H1 (cell line): Measurements from ENCODE around the gene GDI2. TPM values are rescaled to one million over a fixed set of nuclear protein-coding genes. Genes with fewer than 3 reads are reported as not detected.

Experiments used
- CTCF ChIA-PET: fragments of 300-600 bp; sonication (Branson Sonifier 250); formaldehyde crosslinking; loops from one replicate; lab custom pipeline; 2021; ENCODE audit not compliant: partially characterized antibody; lab: Charles Lee
- POLR2A ChIA-PET: fragments of 300-600 bp; sonication (Branson Sonifier 250); formaldehyde crosslinking; loops from one replicate; lab custom pipeline; 2021; ENCODE audit warnings: inconsistent platforms; ENCODE audit not compliant: partially characterized antibody; lab: Charles Lee
- DNase-seq, 2 experiments: peaks; one replicate each; pipeline versions ENCODE4 v3.0.0 to v3.0.0-alpha.2; 2010 to 2022; ENCODE audit warnings: low spot score in 2 of 2, low read depth in 1 of 2, mixed read lengths in 1 of 2
- FAIRE-seq: peaks from 2 replicates; lab custom pipeline; 2011; peaks lifted over from hg19 to GRCh38; lab: Jason Lieb, UNC
- H2AFZ ChIP-seq: 2 replicates; pipeline ENCODE4 v1.8.1; 2012; ENCODE audit warnings: low read length, inconsistent platforms
- H2AK5ac ChIP-seq: 2 replicates; pipeline ENCODE4 v1.6.1; 2013; ENCODE audit warnings: low read depth, low read length
- H2BK120ac ChIP-seq: replicated peaks from 2 replicates; pipeline ENCODE3; 2013; ENCODE audit warnings: low read depth, low read length, inconsistent platforms
- H2BK12ac ChIP-seq: 2 replicates; pipeline ENCODE4 v1.6.1; 2013; ENCODE audit warnings: low read depth, low read length
- H2BK15ac ChIP-seq: 2 replicates; pipeline ENCODE4 v1.6.1; 2013; ENCODE audit warnings: low read length
- H2BK20ac ChIP-seq: 2 replicates; pipeline ENCODE4 v1.6.1; 2013; ENCODE audit warnings: low read length
- H2BK5ac ChIP-seq: 2 replicates; pipeline ENCODE4 v1.6.1; 2013; ENCODE audit warnings: low read depth, low read length
- H3K14ac ChIP-seq: 2 replicates; pipeline ENCODE4 v1.6.1; 2013; ENCODE audit warnings: inconsistent platforms; ENCODE audit not compliant: insufficient read length
- H3K18ac ChIP-seq: 2 replicates; pipeline ENCODE4 v1.6.1; 2013; ENCODE audit warnings: low read length; ENCODE audit errors: extremely low read depth
- H3K23ac ChIP-seq: 2 replicates; pipeline ENCODE4 v1.6.1; 2013; ENCODE audit warnings: inconsistent platforms; ENCODE audit not compliant: insufficient read length
- H3K23me2 ChIP-seq: 2 replicates; pipeline ENCODE4 v1.6.1; 2013; ENCODE audit warnings: low read depth, low read length
- H3K27ac ChIP-seq: 2 replicates; pipeline ENCODE4 v1.6.1; 2011; ENCODE audit warnings: low read depth, low read length, inconsistent platforms
- H3K27me3 ChIP-seq, 4 experiments: replicated peaks in 1 of 4; 1 replicate in 1 of 4; 2 replicates in 3 of 4; pipeline versions ENCODE4 v1.6.1 to v1.8.1; 2011 to 2013; ENCODE audit warnings: low read length in 3 of 4, mild to moderate bottlenecking in 3 of 4, inconsistent platforms in 2 of 4, mixed read lengths in 2 of 4, moderate library complexity in 1 of 4; ENCODE audit not compliant: control insufficient read depth in 3 of 4, insufficient read depth in 3 of 4; ENCODE audit errors: extremely low read depth in 1 of 4
- H3K36me3 ChIP-seq, 4 experiments: 2 replicates each; pipeline versions ENCODE4 v1.6.1 to v1.8.1; 2011 to 2013; ENCODE audit warnings: mild to moderate bottlenecking in 4 of 4, low read length in 3 of 4, moderate library complexity in 2 of 4, control low read depth in 1 of 4, inconsistent platforms in 1 of 4; ENCODE audit not compliant: insufficient read depth in 4 of 4, control insufficient read depth in 2 of 4
- H3K4ac ChIP-seq: replicated peaks from 2 replicates; pipeline ENCODE3; 2013; ENCODE audit warnings: low read length, low read depth, mixed read lengths, inconsistent platforms; ENCODE audit not compliant: insufficient read length
- H3K4me1 ChIP-seq, 4 experiments: replicated peaks in 1 of 4; 1 replicate in 1 of 4; 2 replicates in 3 of 4; pipeline versions ENCODE4 v1.6.1 to v1.8.1; 2011 to 2013; ENCODE audit warnings: low read length in 3 of 4, inconsistent platforms in 2 of 4, mixed read lengths in 1 of 4; ENCODE audit not compliant: insufficient read depth in 4 of 4, control insufficient read depth in 3 of 4
- H3K4me2 ChIP-seq, 2 experiments: 2 replicates each; pipeline versions ENCODE4 v1.6.1 to v1.8.1; 2011 to 2013; ENCODE audit warnings: low read depth in 2 of 2, low read length in 2 of 2, control low read depth in 1 of 2, inconsistent platforms in 1 of 2, mild to moderate bottlenecking in 1 of 2; ENCODE audit not compliant: insufficient read depth in 1 of 2
- H3K4me3 ChIP-seq, 4 experiments: fragments of 200-600, 300-600 bp in 1 of 4; sonication (generic), shearing (Covaris generic), sonication (Bioruptor Twin) in 1 of 4; 2 replicates each; pipeline versions ENCODE4 v1.5.1 to v1.8.1; 2011 to 2016; ENCODE audit warnings: low read length in 4 of 4, low read depth in 3 of 4, control low read depth in 2 of 4, inconsistent platforms in 2 of 4, mild to moderate bottlenecking in 2 of 4, mixed read lengths in 1 of 4, moderate library complexity in 1 of 4; ENCODE audit not compliant: insufficient read depth in 2 of 4; ENCODE audit errors: extremely low read depth in 1 of 4
- H3K56ac ChIP-seq: replicated peaks from 2 replicates; pipeline ENCODE3; 2013; ENCODE audit warnings: low read depth, mild to moderate bottlenecking, mixed read lengths, low read length, inconsistent platforms; ENCODE audit not compliant: insufficient read length
- H3K79me1 ChIP-seq: 2 replicates; pipeline ENCODE4 v1.6.1; 2013; ENCODE audit warnings: low read depth, low read length, control low read depth
- H3K79me2 ChIP-seq, 2 experiments: 2 replicates each; pipeline versions ENCODE4 v1.6.1 to v1.8.1; 2012 to 2013; ENCODE audit warnings: low read length in 2 of 2, mild to moderate bottlenecking in 2 of 2, inconsistent platforms in 1 of 2; ENCODE audit not compliant: insufficient read depth in 2 of 2, control insufficient read depth in 1 of 2
- H3K9ac ChIP-seq, 4 experiments: replicated peaks in 1 of 4; 1 replicate in 1 of 4; 2 replicates in 3 of 4; pipeline versions ENCODE4 v1.6.1 to v1.8.1; 2011 to 2013; ENCODE audit warnings: low read depth in 3 of 4, low read length in 3 of 4, control low read depth in 2 of 4, mild to moderate bottlenecking in 2 of 4, moderate library complexity in 2 of 4, inconsistent platforms in 1 of 4; ENCODE audit errors: extremely low read depth in 1 of 4
- H3K9me3 ChIP-seq, 2 experiments: 2 replicates each; pipeline versions ENCODE4 v1.6.1 to v1.8.1; 2012 to 2013; ENCODE audit warnings: mild to moderate bottlenecking in 2 of 2, moderate library complexity in 2 of 2, control low read depth in 1 of 2, inconsistent platforms in 1 of 2, low read depth in 1 of 2, low read length in 1 of 2, mixed read lengths in 1 of 2; ENCODE audit not compliant: insufficient read depth in 2 of 2
- H4K20me1 ChIP-seq, 2 experiments: replicated peaks in 1 of 2; 2 replicates each; pipeline versions ENCODE3 to v1.8.1; 2011 to 2013; ENCODE audit warnings: inconsistent platforms in 2 of 2, low read length in 2 of 2, mild to moderate bottlenecking in 1 of 2; ENCODE audit not compliant: insufficient read depth in 2 of 2, control insufficient read depth in 1 of 2
- H4K5ac ChIP-seq: 2 replicates; pipeline ENCODE4 v1.6.1; 2013; ENCODE audit warnings: low read length, low read depth, mixed read lengths, inconsistent platforms; ENCODE audit not compliant: insufficient read length
- H4K8ac ChIP-seq: 2 replicates; pipeline ENCODE4 v1.8.0; 2013; ENCODE audit warnings: mild to moderate bottlenecking, moderate library complexity, low read length, inconsistent platforms; ENCODE audit not compliant: insufficient read depth; ENCODE audit errors: extremely low read depth
- H4K91ac ChIP-seq: replicated peaks from 2 replicates; pipeline ENCODE3; 2013; ENCODE audit warnings: low read length, mixed read lengths, inconsistent platforms; ENCODE audit not compliant: insufficient read length
- MAX ChIP-seq: IDR thresholded peaks from 2 replicates; pipeline ENCODE4 v1.6.1; 2012; ENCODE audit warnings: inconsistent platforms
- TAF7 ChIP-seq: optimal IDR thresholded peaks from 2 replicates; pipeline ENCODE3; 2011; ENCODE audit warnings: low read depth, mild to moderate bottlenecking, inconsistent platforms, low read length, moderate library complexity, borderline replicate concordance
- YY1 ChIP-seq: IDR thresholded peaks from 2 replicates; pipeline ENCODE4 v1.6.1; 2011; ENCODE audit warnings: low read depth, mild to moderate bottlenecking, low read length
- WGBS, 2 experiments: shearing (Covaris generic) in 1 of 2; methylation state at CpG; one replicate each; pipeline versions ENCODE4 v1.1.6 to v1.1.7; 2013 to 2015; ENCODE audit warnings: low lambda C conversion rate in 2 of 2, mixed read lengths in 2 of 2, inconsistent platforms in 1 of 2, low coverage in 1 of 2, missing lambda C conversion rate in 1 of 2; ENCODE audit not compliant: insufficient replicate concordance in 2 of 2, insufficient coverage in 1 of 2, insufficient read length in 1 of 2; ENCODE audit errors: extremely low coverage in 1 of 2, missing lambda C conversion rate in 1 of 2; 5-methylcytosine and 5-hydroxymethylcytosine counted together
- polyA plus RNA-seq, 7 experiments: library from polyadenylated mRNA; depleted of rRNA in 3 of 7; stranded (reverse) in 5 of 7; unstranded in 2 of 7; fragments of >200 nt in 5 of 7; fragments of 200-250 nt in 2 of 7; gene quantifications; 1 replicate in 5 of 7; 2 replicates in 1 of 7; 4 replicates in 1 of 7; pipeline versions ENCODE4 v1.2.1 to v1.2.3, GENCODE V29; 2011 to 2013; ENCODE audit warnings: missing spikeins in 2 of 7, mixed read lengths in 2 of 7
- total RNA-seq: library from RNA; stranded (reverse); fragmentation: NEBNext Ultra II Directional; extraction: Animal tissue kit (Norgen Biotek cat#: 25700); gene quantifications from 2 replicates; pipeline ENCODE4 v1.2.1, GENCODE V29; 2021

The GDI2 gene
- total and polyA plus RNA-seq, 2 of the 8 experiments (the other 6 are each of a cell fraction or from before 2014, with no cell fraction given) = 168 to 385 TPM

GRCh38 chr10:5736591-5736990 lies 76.6 kb downstream of the GDI2 start:
- Histone ChIP-seq H3K9ac (no peak overlapping the region), H2BK5ac (no peak overlapping the region), H3K4me1 (no peaks in the 10 kb centered on the region; a peak in 1 of 7 replicates), H3K9me3 (no peaks in the 10 kb centered on the region; a peak in 1 of 4 replicates), H2BK20ac (no peak overlapping the region), H3K27me3 (no peaks in the 10 kb centered on the region), H3K79me1 (no peaks in the 10 kb centered on the region; the same call in 1 of the 2 replicates), H2BK120ac (no peak overlapping the region), H4K5ac (no peak overlapping the region), H3K56ac (no peak overlapping the region), H3K14ac (no peak overlapping the region), H3K4ac (no peak overlapping the region), H2BK12ac (no peak overlapping the region), H2BK15ac (no peak overlapping the region), H3K23me2 (no peaks in the 10 kb centered on the region), H3K18ac (no peak overlapping the region), H3K4me3 (no peak overlapping the region), H3K79me2 (no peaks in the 10 kb centered on the region), H4K20me1 (peaks cover 0 to 2% of the 10 kb centered on the region in 2 experiments), H3K27ac (no peak overlapping the region), H2AK5ac (no peak overlapping the region), H4K8ac (no peak overlapping the region), H2AFZ (no peak overlapping the region), H3K4me2 (no peak overlapping the region), H4K91ac (no peak overlapping the region), H3K23ac (no peak overlapping the region), H3K36me3 (peaks cover 5 to 30% (median 24%) of the 10 kb centered on the region in 4 experiments)
- ChIA-PET CTCF (interaction anchor here (0.7 to 2.0 kb wide), 6 partner anchors 9 to 52 kb away, joined by 3 to 5 read pairs (median 4); no protein-coding TSS in a partner anchor), POLR2A (interaction anchor here (1.8 kb wide), 1 partner anchor 12 kb away, joined by 3 read pairs; no protein-coding TSS in a partner anchor)
- 85% methylated on average over 1 of the region's 1 CpG; no CpG with 5 or more reads in 1 of the 2 experiments for WGBS, 2 experiments
- no peak for DNase-seq
- FAIRE-seq = no peak
- TF ChIP-seq YY1 = no peak
- TF ChIP-seq MAX = no peak
- no peak for TF ChIP-seq TAF7
